B cell (primary cell): ENCODE data around the gene PHF19. TPM values are rescaled to one million over a fixed set of nuclear protein-coding genes. Genes with fewer than 3 reads are reported as not detected.

Experiments used
- ATAC-seq: fragments of 200-7000 bp; cut with Tn5 transposase; one replicate; pipeline ENCODE4 v1.10.0; 2021; ENCODE audit warnings: low read depth, mild to moderate bottlenecking, moderate number of reproducible peaks, moderate library complexity
- CTCF ChIA-PET: fragments of 350-600 bp; sonication (Branson Sonifier 250); formaldehyde crosslinking; loops from one replicate; lab custom pipeline; 2021; ENCODE audit warnings: antibody characterized with exemption, inconsistent platforms; lab: Charles Lee
- POLR2A ChIA-PET: fragments of 350-600 bp; sonication (Branson Sonifier 250); formaldehyde crosslinking; loops from one replicate; lab custom pipeline; 2021; ENCODE audit warnings: antibody characterized with exemption; lab: Charles Lee
- DNase-seq: peaks from one replicate; pipeline ENCODE4 v3.0.0; 2013
- H2AFZ ChIP-seq: 2 replicates; pipeline ENCODE4 v1.6.1; 2012; ENCODE audit warnings: mild to moderate bottlenecking, low read depth, low read length; ENCODE audit not compliant: insufficient read depth, poor library complexity, severe bottlenecking
- H3K27ac ChIP-seq, 2 donors: 1 replicate in 1 of 2; 2 replicates in 1 of 2; pipeline ENCODE4 v1.5.1; 2012 to 2013; ENCODE audit warnings: low read length in 2 of 2, mild to moderate bottlenecking in 2 of 2, moderate library complexity in 1 of 2
- H3K27me3 ChIP-seq, 4 experiments: fragments of 200-600 bp in 1 of 4; sonication (generic) in 1 of 4; replicated peaks in 1 of 4; 1 replicate in 2 of 4; 2 replicates in 2 of 4; pipeline versions ENCODE4 v1.6.1 to v1.7.0; 2013 to 2016; ENCODE audit warnings: low read length in 3 of 4, mild to moderate bottlenecking in 2 of 4, mixed read lengths in 1 of 4, moderate library complexity in 1 of 4; ENCODE audit not compliant: insufficient read depth in 4 of 4, control insufficient read depth in 3 of 4; ENCODE audit errors: control extremely low read depth in 1 of 4
- H3K36me3 ChIP-seq, 2 experiments: replicated peaks in 1 of 2; 1 replicate in 1 of 2; 2 replicates in 1 of 2; pipeline versions ENCODE4 v1.6.1 to v1.7.1; 2013; ENCODE audit warnings: low read length in 1 of 2; ENCODE audit not compliant: insufficient read depth in 2 of 2, control insufficient read depth in 1 of 2; ENCODE audit errors: control extremely low read depth in 1 of 2, extremely low read depth in 1 of 2
- H3K4me1 ChIP-seq, 2 donors: fragments of 200-600 bp in 1 of 2; sonication (generic) in 1 of 2; 1 replicate in 1 of 2; 2 replicates in 1 of 2; pipeline versions ENCODE4 v1.5.1 to v1.6.1; 2013 to 2017; ENCODE audit warnings: low read length in 2 of 2; ENCODE audit not compliant: control insufficient read depth in 2 of 2, insufficient read depth in 2 of 2
- H3K4me2 ChIP-seq: replicated peaks from 2 replicates; pipeline ENCODE3; 2012; ENCODE audit warnings: mild to moderate bottlenecking, low read depth, low read length; ENCODE audit not compliant: poor library complexity, severe bottlenecking
- H3K4me3 ChIP-seq, 5 experiments: fragments of 200-600 bp in 1 of 5; sonication (generic) in 1 of 5; 1 replicate in 3 of 5; 2 replicates in 2 of 5; pipeline versions ENCODE4 v1.5.1 to v1.7.0; 2011 to 2016; ENCODE audit warnings: low read length in 4 of 5, mild to moderate bottlenecking in 4 of 5, low read depth in 2 of 5, control low read depth in 1 of 5, moderate library complexity in 1 of 5; ENCODE audit not compliant: insufficient read depth in 1 of 5; ENCODE audit errors: control extremely low read depth in 1 of 5, extremely low read depth in 1 of 5
- H3K79me2 ChIP-seq: fragments of 200-600 bp; sonication (generic); one replicate; pipeline ENCODE4 v1.6.0; 2016; ENCODE audit warnings: low read length; ENCODE audit not compliant: control insufficient read depth, insufficient read depth
- H3K9ac ChIP-seq: fragments of 200-600 bp; sonication (generic); 2 replicates; pipeline ENCODE4 v1.6.1; 2017; ENCODE audit warnings: mild to moderate bottlenecking, low read length, moderate library complexity
- H3K9me3 ChIP-seq, 3 donors: one replicate each; pipeline versions ENCODE4 v1.6.1 to v1.7.1; 2013; ENCODE audit warnings: low read length in 2 of 3; ENCODE audit not compliant: control insufficient read depth in 2 of 3, insufficient read depth in 1 of 3; ENCODE audit errors: control extremely low read depth in 1 of 3
- H4K20me1 ChIP-seq: 2 replicates; pipeline ENCODE4 v1.6.0; 2012; ENCODE audit warnings: mild to moderate bottlenecking, low read length; ENCODE audit not compliant: insufficient read depth, control insufficient read depth, poor library complexity, severe bottlenecking
- H3K27ac Mint-ChIP-seq: one replicate; pipeline ENCODE4 v1.8.0; 2021; ENCODE audit warnings: mixed read lengths
- H3K27me3 Mint-ChIP-seq: one replicate; pipeline ENCODE4 v1.8.0; 2021; ENCODE audit warnings: mixed read lengths
- H3K4me1 Mint-ChIP-seq: one replicate; pipeline ENCODE4 v1.8.0; 2021; ENCODE audit warnings: mixed read lengths
- H3K4me3 Mint-ChIP-seq: one replicate; pipeline ENCODE4 v1.8.0; 2021; ENCODE audit warnings: mixed read lengths
- H3K9me3 Mint-ChIP-seq: one replicate; pipeline ENCODE4 v1.8.0; 2022; ENCODE audit warnings: mixed read lengths; ENCODE audit not compliant: insufficient read depth
- CTCF ChIP-seq: fragments of 200-600 bp; IDR thresholded peaks from one replicate; pipeline ENCODE4 v1.8.0; 2022; ENCODE audit warnings: antibody characterized with exemption, mild to moderate bottlenecking
- EZH2 ChIP-seq: IDR thresholded peaks from 2 replicates; pipeline ENCODE4 v1.6.1; 2012; ENCODE audit warnings: borderline replicate concordance, low read depth, mild to moderate bottlenecking, moderate library complexity, low read length; ENCODE audit not compliant: insufficient read depth, poor library complexity, severe bottlenecking
- WGBS: methylation state at CpG from one replicate; pipeline ENCODE4 v1.1.5; 2013; ENCODE audit warnings: missing lambda C conversion rate; ENCODE audit not compliant: insufficient coverage; 5-methylcytosine and 5-hydroxymethylcytosine counted together
- intact Hi-C: fragments of 100-400 bp; cut with micrococcal nuclease; formaldehyde crosslinking; loops from one replicate; pipeline ENCODE4 v1.10.0; 2022
- polyA plus RNA-seq: library from polyadenylated mRNA; depleted of rRNA; stranded (reverse); fragments of >200 nt; gene quantifications from 2 replicates; pipeline ENCODE4 v1.2.3, GENCODE V29; 2012
- total RNA-seq, 2 donors: library from RNA; stranded (reverse); fragments of 120-200 nt in 1 of 2; gene quantifications; 1 replicate in 1 of 2; 2 replicates in 1 of 2; pipeline versions ENCODE4 v1.2.3 to v1.2.4, GENCODE V29; 2013 to 2022

PHF19 gene
- total and polyA plus RNA-seq, 2 donors (not counting 1 experiment from before 2014, with no cell fraction given) = 17.0 to 20.9 TPM

GRCh38 chr9:120882935-120883607 lies 6.1 kb upstream of the PHF19 start:
- H3K27ac Mint-ChIP-seq = no peak overlapping the region

More at GRCh38 chr9:120882935-120883607, 6.1 kb upstream of the PHF19 start:
- ChIA-PET CTCF (interaction anchor here (0.7 to 1.9 kb wide), 3 partner anchors 14 to 31 kb away, joined by 4 to 5 read pairs (median 4); no protein-coding TSS in a partner anchor), POLR2A (no interaction called here)
- Mint-ChIP-seq H3K4me1 (peaks cover 32% of the 10 kb centered on the region), H3K4me3 (no peak overlapping the region), H3K27me3 (peaks cover 17% of the 10 kb centered on the region), H3K9me3 (no peaks in the 10 kb centered on the region)
- H4K20me1 ChIP-seq = no peaks in the 10 kb centered on the region
- H3K4me2 ChIP-seq = no peak overlapping the region
- H3K9me3 ChIP-seq = no peaks in the 10 kb centered on the region
- TF ChIP-seq CTCF = no peak
- TF ChIP-seq EZH2 = no peak
- intact Hi-C loops = no loop called here
- ATAC-seq (no peak), DNase-seq (no peak)
- no peak overlapping the region for H3K4me3 ChIP-seq
- H3K27me3 ChIP-seq = peaks cover 0 to 3% (median 0%) of the 10 kb centered on the region in 4 experiments
- peaks cover 28 to 29% of the 10 kb centered on the region in 2 donors for H3K4me1 ChIP-seq
- H3K9ac ChIP-seq = no peak overlapping the region
- no peak overlapping the region for H2AFZ ChIP-seq
- WGBS = 93% methylated on average over 2 of the region's 10 CpGs
- H3K27ac ChIP-seq = no peak overlapping the region
- no peaks in the 10 kb centered on the region for H3K36me3 ChIP-seq
- H3K79me2 ChIP-seq = peaks cover 2% of the 10 kb centered on the region
